ENCODE measurements around the gene KRTAP5-11.
"Not testable (repeated sequence)": the region's sequence is repeated elsewhere in the genome, so short reads cannot be mapped to it uniquely, and the experiment has no call there.

KRTAP5-11 gene

DNA sequence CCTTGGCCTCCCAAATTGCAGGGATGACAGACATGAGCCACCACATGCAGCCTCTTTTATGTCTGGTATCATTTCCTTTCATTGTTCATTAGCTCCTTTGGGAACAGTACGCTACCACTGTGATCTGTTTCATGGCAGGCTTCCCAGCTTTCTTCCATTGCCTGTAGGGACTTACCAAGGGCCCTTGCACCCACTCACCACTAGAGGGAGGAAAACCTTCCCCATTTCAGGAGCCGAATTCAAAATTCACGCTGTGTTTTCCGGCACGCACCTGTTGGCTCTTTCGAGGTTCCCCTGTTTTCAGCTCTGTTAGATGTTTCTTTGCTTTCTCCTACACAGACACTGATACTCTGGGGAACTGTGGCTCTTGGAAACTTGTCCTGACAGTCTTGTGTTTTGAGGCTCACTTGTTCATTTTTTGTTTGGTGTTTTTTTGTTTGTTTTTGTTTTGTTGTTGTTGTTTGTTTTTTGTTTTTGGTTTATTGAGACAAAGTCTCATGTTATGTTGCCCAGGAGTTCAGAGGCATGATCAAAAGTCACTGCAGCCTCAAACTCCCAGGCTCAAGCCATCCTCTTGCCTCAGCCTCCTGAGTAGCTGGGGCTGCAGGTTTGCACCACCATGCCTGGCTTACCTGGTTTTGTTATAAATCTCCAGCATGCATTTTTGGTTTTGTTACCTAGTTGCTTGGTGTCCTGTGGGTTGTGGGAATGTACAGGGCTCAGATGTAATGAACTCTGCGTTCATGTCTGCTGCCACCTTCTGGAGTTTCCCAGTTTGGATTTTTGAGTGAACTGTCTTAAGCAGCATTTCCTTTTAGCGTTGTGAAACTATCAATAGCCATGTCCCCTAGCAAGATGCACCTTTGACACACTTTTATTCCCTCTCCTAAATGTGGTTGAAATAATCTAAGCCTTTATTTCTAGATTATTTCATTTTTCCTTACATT is 2.3 kb downstream of the KRTAP5-11 start:
- DNase-seq (ENCODE audit: low read depth) = peak; percentile 71

- peak; percentile 10 for DNase-seq (ENCODE audit: low read depth)
Observed at GRCh38 chr11:71579513-71579912, 3.2 kb downstream of the KRTAP5-11 start.

- no peak for DNase-seq (ENCODE audit: low read depth)
Observed at GRCh38 chr11:71577469-71578004, 5.1 kb downstream of the KRTAP5-11 start.

DNA sequence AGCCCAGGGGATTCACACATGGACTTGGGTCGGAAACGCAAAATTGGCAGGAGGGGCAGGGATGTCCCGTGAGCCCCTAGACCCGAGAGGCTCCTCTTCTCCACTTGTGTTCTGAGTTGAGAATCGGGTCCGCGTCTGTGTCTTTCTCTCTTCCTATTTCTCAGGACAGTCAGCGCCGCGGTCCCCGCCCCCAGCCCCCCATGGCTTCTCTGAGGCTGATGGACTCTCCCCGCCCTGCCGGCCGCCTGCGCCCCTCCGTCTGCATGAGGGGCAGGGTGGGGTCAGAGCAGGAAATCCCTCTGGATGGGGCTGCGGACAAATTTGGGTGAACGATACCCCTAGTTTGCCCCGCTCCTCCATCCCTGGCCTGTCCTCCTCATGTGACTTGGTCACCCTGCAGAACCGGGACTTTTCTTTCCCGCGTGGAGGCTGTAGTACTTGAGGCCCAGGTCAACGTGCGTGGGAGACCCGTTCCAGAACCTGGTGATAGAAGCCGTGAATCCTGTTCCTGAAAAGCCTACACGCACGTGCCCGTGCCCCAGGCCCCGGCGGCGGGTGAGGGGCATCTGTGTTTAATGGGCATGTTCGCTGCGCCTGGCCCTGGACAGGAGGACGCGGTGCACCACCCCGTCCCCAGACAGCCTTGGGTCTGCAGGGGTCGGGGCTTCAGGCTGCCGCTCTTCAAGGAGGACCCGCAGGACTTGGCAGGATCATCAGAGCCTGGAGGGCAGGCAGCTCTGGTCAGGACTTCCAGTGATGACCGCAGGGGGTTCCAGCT is 5.8 kb downstream of the KRTAP5-11 start:
- DNase-seq (ENCODE audit: low read depth) = not testable (repeated sequence)

GRCh38 chr11:71575723-71576424 is 6.8 kb downstream of the KRTAP5-11 start:
- DNase-seq (ENCODE audit: low read depth) = no peak

DNA sequence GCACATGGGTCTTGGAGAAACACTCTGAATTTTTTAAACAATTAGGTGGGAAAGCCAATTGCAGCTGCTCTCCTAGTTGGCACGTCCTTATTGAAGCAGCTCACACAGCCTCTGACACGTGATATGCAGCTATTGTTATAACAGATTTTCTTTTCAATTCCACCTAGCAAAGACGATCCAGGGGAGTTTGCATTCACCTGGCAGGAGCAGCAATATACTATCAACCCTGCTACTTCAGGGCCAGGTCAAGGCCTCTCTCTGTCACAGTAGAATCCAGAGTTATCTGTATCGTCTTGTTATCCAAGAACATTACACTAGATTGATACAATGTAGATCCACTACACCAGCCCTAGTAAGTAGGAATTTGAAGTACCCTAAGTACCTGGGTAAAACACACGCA is 8.3 kb downstream of the KRTAP5-11 start:
- DNase-seq (ENCODE audit: low read depth) = no peak

- no peak for DNase-seq (ENCODE audit: low read depth)
Observed at GRCh38 chr11:71572811-71573210, 9.9 kb downstream of the KRTAP5-11 start.

DNA sequence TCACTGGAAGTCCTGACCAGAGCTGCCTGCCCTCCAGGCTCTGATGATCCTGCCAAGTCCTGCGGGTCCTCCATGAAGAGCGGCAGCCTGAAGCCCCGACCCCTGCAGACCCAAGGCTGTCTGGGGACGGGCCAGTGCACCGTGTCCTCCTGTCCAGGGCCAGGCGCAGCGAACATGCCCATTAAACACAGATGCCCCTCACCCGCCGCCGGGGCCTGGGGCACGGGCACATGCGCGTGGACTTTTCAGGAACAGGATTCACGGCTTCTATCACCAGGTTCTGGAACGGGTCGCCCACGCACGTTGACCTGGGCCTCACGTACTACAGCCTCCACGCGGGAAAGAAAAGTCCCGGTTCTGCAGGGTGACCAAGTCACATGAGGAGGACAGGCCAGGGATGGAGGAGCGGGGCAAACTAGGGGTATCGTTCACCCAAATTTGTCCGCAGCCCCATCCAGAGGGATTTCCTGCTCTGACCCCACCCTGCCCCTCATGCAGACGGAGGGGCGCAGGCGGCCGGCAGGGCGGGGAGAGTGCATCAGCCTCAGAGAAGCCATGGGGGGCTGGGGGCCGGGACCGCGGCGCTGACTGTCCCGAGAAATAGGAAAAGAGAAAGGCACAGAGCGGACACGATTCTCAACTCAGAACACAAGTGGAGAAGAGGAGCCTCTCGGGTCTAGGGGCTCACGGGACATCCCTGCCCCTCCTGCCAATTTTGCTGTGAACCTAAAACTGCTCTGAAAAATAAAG is 11.4 kb downstream of the KRTAP5-11 start:
- not testable (repeated sequence) for DNase-seq (ENCODE audit: low read depth)

DNA sequence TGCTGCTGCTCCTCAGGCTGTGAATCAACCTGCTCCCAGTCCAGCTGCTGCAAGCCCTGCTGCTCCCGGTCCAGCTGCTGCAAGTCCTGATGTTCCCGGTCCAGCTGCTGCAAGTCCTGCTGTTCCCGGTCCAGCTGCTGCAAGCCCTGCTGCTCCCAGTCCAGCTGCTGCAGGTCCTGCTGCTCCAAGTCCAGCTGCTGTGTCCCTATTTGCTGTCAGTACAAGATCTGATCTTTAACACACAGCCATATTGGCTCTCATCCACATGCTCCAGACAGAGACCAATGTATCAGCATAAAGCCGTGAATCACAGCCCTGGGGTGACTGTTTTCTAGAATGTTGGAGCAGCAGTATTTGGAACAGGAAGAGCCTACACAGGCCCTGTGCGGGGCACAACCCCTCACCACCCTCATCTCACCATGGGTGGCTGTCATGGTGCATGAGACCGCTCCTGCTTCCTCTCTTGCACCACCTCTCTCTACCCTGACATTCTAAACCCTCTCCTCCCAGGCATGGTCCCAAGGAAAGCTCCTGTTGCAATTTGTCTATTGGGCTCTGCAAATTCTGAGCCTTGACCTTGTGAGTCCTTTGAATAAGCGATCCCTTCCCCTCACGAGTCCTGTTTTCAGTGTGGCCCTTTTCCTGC is 13.8 kb downstream of the KRTAP5-11 start:
- DNase-seq (ENCODE audit: low read depth) = peak; percentile 2

DNA sequence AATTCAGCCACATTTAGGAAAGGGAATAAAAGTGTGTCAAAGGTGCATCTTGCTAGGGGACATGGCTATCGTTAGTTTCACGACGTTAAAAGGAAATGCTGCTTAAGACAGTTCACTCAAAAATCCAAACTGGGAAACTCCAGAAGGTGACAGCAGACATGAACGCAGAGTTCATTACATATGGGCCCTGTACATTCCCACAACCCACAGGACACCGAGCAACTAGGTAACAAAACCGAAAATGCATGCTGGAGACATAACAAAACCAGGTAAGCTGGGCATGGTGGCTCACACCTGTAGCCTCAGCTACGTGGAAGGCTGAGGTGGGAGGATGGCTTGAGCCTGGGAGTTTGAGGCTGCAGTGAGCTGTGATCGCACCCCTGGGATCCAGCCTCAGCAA is 15.0 kb downstream of the KRTAP5-11 start:
- not testable (repeated sequence) for DNase-seq (ENCODE audit: low read depth)

DNA sequence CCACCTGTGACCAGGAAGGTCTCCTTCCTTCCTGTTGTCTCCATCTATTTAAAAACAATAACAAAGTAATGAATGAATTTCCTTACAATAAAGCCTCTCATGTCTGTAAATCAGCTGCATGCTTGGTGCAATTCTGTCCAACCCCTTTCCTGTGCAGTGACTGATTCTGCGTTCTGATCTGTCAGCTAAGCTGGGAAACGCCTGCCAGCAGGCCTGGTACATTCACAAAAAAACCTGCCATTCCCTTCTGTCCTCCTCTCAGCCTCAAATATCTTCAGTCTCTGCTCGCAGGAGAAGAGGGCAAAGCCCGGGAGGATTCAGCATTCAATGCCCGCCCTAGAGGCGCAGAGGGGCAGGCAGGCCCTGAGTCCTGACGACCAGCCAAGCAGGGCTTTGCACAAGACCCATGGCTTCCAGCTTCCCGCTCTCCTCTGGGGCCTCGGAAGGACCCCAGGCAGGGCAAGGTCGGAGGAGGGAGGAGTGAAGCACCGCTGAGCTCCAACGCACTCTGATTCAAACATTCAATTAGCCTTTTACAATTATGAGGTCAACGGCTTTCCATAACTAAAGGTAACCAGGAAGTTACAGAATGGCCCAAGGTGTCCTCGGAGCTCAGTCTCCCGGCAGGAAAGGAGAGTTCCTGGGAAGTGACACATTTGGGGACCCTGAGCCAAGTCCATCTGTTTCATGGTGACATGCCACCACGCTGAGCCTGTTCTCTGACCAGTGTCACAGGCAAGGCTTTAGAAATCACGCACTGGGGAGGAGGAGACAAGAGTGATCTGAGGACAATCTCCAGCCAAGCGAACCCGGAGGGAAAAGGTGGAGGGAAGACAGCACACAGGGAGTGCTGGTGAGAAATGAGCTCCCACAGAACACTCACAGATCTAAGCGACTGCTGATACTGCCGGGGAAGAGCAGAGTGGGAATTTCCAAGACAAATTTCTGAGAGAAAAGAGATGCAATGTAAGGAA is 15.8 kb downstream of the KRTAP5-11 start:
- not testable (repeated sequence) for DNase-seq (ENCODE audit: low read depth)

- no peak for DNase-seq (ENCODE audit: low read depth)
Observed at GRCh38 chr11:71566081-71566620, 16.5 kb downstream of the KRTAP5-11 start.

GRCh38 chr11:71565263-71565662 is 17.4 kb downstream of the KRTAP5-11 start, which contains the start of gene KRTAP5-10:
TSS of gene KRTAP5-10 (plus strand) at chr11:71565563. CDS start at chr11:71565588, 25 bp downstream.
- DNase-seq (ENCODE audit: low read depth) = no peak

- DNase-seq (ENCODE audit: low read depth) = no peak
Observed at GRCh38 chr11:71564430-71564829, 18.2 kb downstream of the KRTAP5-11 start.

- peak; percentile 80 for DNase-seq (ENCODE audit: low read depth)
Observed at GRCh38 chr11:71563406-71563805, 19.3 kb downstream of the KRTAP5-11 start.

DNA sequence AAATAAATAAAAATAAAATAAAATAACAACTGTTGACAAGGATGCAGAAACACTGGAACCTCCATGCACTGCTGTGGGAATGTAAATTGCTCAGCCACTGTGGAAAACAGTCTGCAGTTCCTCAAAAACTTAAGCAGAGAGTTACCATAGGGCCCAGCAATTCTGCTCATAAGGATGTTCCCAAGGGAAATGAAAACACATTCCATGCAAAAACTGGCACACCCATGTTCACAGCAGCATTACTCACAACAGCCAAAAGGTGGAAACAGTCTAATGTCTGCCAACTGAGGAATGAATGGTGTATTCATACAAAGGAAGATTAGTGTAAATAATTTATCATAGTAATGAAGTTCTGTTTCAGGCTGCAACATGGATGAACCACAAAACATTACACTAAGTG is 20.6 kb downstream of the KRTAP5-11 start:
- DNase-seq (ENCODE audit: low read depth) = peak; percentile 8

GRCh38 chr11:71558996-71559395 is 23.7 kb downstream of the KRTAP5-11 start:
- no peak for DNase-seq (ENCODE audit: low read depth)

DNA sequence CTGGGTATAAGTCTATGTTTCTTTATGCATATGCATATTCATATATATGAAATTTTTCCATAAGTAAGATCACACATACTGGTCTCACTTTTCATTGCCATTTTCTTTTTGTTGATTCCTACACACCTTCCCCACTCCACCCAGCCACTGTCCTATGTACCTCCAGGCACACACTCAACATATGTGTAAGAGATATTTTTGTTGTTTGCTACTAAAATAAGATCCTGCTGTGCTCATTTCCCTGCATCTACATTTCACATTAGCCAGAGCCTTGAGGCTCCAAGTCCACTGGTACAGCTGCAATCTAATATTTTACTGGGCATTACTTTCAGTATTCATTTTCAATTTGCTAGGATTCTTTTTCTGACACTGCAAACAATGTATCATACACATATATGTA is 25.4 kb downstream of the KRTAP5-11 start:
- DNase-seq (ENCODE audit: low read depth) = no peak

DNA sequence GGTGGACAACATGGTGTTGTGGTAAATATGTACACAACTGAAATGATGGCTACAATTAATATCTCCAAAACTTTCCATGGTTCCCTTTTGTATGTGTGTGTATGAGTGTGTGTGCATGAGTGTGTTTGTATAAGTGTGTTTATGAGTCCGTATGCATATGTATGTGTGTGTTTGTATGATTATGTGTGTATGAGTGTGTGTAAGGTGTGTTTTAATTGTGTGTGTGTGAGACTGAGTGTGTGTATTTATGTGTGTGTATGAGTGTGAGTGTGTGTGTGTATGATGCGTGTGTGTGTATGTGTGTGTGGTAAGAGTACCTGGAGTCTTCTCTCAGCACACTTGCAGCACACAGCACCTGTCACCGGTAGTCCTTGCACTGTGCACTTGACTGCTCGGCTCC is 26.7 kb downstream of the KRTAP5-11 start:
- DNase-seq (ENCODE audit: low read depth) = no peak

Measured in ELR (cell line).